ENCODE results near the gene SGSM2.

The SGSM2 gene

GRCh38 chr17:2386400-2387085 lies 49.2 kb downstream of the SGSM2 start:
- DNase-seq (ENCODE audit: low spot score), result no peak

- no peak for DNase-seq (ENCODE audit: low spot score)
Observed at GRCh38 chr17:2387086-2388019, 50.1 kb downstream of the SGSM2 start.

GRCh38 chr17:2388020-2388682 lies 50.9 kb downstream of the SGSM2 start:
- no peak for DNase-seq (ENCODE audit: low spot score)

- DNase-seq (ENCODE audit: low spot score), result no peak
Observed at GRCh38 chr17:2388683-2389055, 51.4 kb downstream of the SGSM2 start.

GRCh38 chr17:2390199-2390836 lies 53.0 kb downstream of the SGSM2 start:
- no peak for DNase-seq (ENCODE audit: low spot score)

GRCh38 chr17:2391597-2392251 lies 54.4 kb downstream of the SGSM2 start:
- no peak for DNase-seq (ENCODE audit: low spot score)

- DNase-seq (ENCODE audit: low spot score), result peak; percentile 95
Observed at GRCh38 chr17:2392252-2393173, 55.2 kb downstream of the SGSM2 start.

GRCh38 chr17:2393174-2393953 lies 56.1 kb downstream of the SGSM2 start:
- peak; percentile 94 for DNase-seq (ENCODE audit: low spot score)

GRCh38 chr17:2393954-2394749 lies 56.9 kb downstream of the SGSM2 start:
- DNase-seq (ENCODE audit: low spot score), result no peak

- no peak for DNase-seq (ENCODE audit: low spot score)
Observed at GRCh38 chr17:2394775-2395201, 57.5 kb downstream of the SGSM2 start.

- no peak for DNase-seq (ENCODE audit: low spot score)
Observed at GRCh38 chr17:2395258-2396181, 58.2 kb downstream of the SGSM2 start.

- DNase-seq (ENCODE audit: low spot score), result no peak
Observed at GRCh38 chr17:2396192-2396567, 58.9 kb downstream of the SGSM2 start.

GRCh38 chr17:2396568-2397246 lies 59.4 kb downstream of the SGSM2 start:
- DNase-seq (ENCODE audit: low spot score), result peak; percentile 53

- DNase-seq (ENCODE audit: low spot score), result no peak
Observed at GRCh38 chr17:2397247-2398171, 60.2 kb downstream of the SGSM2 start.

- DNase-seq (ENCODE audit: low spot score), result no peak
Observed at GRCh38 chr17:2398182-2398581, 60.9 kb downstream of the SGSM2 start.

Measured in germinal center (tissue), 1 donor.